ENCODE data around the gene PIK3AP1. TPM values are rescaled to one million over a fixed set of nuclear protein-coding genes. Genes with fewer than 3 reads are reported as not detected.
A peak's percentile ranks its signal among the peaks of the same experiment; 100 is the strongest.

PIK3AP1 gene
- total RNA-seq, 1 experiment from 2014 or later = 1.6 TPM

GRCh38 chr10:96573036-96573435, 147.3 kb downstream of the PIK3AP1 start:
- intact Hi-C loops (cut with micrococcal nuclease; ENCODE audit: unreplicated experiment) = no loop called here
- ChIA-PET POLR2A (no interaction called here), CTCF (no interaction called here)
- Histone ChIP-seq H3K4me1 (peaks cover 5% of the 10 kb centered on the region; the same call in 1 of the 2 replicates), H3K9me3 (no peaks in the 10 kb centered on the region), H3K27me3 (replicated peaks; ENCODE audit: control insufficient read depth, insufficient read depth, low read length) (no peaks in the 10 kb centered on the region), H3K4me3 (ENCODE audit: low read depth, low read length) (no peak overlapping the region), H3K36me3 (ENCODE audit: control insufficient read depth, insufficient read depth, low read length) (no peaks in the 10 kb centered on the region; the same call in 1 of the 2 replicates)
- no peaks in the 10 kb centered on the region for H3K9me3 Mint-ChIP-seq (ENCODE audit: unreplicated experiment)
- BruUV-seq (replicated peaks) = TSS peak; percentile 1
- no peaks in the 10 kb centered on the region for H3K27me3 Mint-ChIP-seq (ENCODE audit: insufficient read depth, unreplicated experiment)
- TF ChIP-seq, protein P1, sequence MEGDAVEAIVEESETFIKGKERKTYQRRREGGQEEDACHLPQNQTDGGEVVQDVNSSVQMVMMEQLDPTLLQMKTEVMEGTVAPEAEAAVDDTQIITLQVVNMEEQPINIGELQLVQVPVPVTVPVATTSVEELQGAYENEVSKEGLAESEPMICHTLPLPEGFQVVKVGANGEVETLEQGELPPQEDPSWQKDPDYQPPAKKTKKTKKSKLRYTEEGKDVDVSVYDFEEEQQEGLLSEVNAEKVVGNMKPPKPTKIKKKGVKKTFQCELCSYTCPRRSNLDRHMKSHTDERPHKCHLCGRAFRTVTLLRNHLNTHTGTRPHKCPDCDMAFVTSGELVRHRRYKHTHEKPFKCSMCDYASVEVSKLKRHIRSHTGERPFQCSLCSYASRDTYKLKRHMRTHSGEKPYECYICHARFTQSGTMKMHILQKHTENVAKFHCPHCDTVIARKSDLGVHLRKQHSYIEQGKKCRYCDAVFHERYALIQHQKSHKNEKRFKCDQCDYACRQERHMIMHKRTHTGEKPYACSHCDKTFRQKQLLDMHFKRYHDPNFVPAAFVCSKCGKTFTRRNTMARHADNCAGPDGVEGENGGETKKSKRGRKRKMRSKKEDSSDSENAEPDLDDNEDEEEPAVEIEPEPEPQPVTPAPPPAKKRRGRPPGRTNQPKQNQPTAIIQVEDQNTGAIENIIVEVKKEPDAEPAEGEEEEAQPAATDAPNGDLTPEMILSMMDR (IDR thresholded peaks at IDR 0.05; ENCODE audit: insufficient read depth in 1 of 2, low read depth in 1 of 2, low read length in 1 of 2, severe bottlenecking in 1 of 2, unreplicated experiment in 1 of 2) = no peak
- H3K36me3 Mint-ChIP-seq (ENCODE audit: insufficient read depth, unreplicated experiment) = peaks cover 46% of the 10 kb centered on the region
- no peak overlapping the region for H3K4me3 Mint-ChIP-seq (ENCODE audit: unreplicated experiment)
- H3K27ac Mint-ChIP-seq (ENCODE audit: unreplicated experiment) = no peak overlapping the region
- DNase-seq = no peak
- H3K4me1 Mint-ChIP-seq (ENCODE audit: low read depth, unreplicated experiment) = peaks cover 4% of the 10 kb centered on the region

DNA sequence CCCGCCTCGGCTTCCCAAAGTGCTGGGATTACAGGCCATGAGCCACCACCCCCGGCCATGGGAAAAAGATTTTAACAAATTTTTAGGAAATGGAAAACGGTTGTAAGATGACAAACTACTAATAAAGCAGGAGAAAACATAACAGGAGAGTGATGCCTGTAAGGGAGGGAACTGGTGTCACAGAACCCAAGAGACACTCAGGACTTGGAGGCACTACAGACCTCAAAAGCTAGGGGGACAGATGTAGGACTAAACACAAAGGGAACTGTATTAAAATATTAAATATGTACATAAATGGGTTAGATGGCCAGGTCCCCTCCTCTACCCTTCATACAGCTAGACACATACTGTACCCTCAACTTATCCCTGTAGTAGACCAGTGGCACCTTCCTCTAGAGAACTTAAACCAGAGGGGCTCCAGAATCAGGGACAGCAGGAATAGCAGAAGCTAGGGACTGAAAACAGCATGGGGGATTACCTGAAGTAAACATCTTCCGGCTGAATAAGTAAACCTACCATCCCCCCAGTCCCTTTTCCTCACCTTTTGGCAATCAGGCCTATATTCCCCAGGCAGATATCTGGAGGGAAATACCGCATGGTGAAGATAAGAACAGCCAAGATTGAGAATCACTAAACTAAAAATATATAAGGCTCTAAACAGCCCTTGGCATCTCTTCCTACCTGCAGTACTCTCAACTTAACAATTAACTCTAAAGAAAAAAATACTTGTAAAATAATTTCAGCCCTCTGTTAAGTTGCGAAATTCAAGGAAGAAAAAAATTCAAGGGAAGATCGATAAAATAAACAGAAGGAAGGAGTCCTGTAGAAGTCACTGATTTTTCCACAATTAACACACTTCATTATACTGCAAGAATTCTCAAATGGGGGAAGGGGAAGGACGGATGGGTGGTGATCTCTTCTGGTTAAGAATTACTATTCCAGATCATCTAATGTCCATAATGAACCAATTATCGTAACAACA, 149.0 kb downstream of the PIK3AP1 start:
- peaks cover 55% of the 10 kb centered on the region for H3K36me3 Mint-ChIP-seq (ENCODE audit: insufficient read depth, unreplicated experiment)
- no peak overlapping the region for H3K27ac Mint-ChIP-seq (ENCODE audit: unreplicated experiment)
- Histone ChIP-seq H3K36me3 (ENCODE audit: control insufficient read depth, insufficient read depth, low read length) (no peaks in the 10 kb centered on the region; the same call in 1 of the 2 replicates), H3K4me3 (ENCODE audit: low read depth, low read length) (no peak overlapping the region), H3K4me1 (no peaks in the 10 kb centered on the region), H3K9me3 (no peaks in the 10 kb centered on the region), H3K27me3 (replicated peaks; ENCODE audit: control insufficient read depth, insufficient read depth, low read length) (no peaks in the 10 kb centered on the region)
- intact Hi-C loops (cut with micrococcal nuclease; ENCODE audit: unreplicated experiment) = no loop called here
- H3K4me1 Mint-ChIP-seq (ENCODE audit: low read depth, unreplicated experiment) = no peaks in the 10 kb centered on the region
- POLR2A ChIA-PET = no interaction called here
- no TSS peak for BruUV-seq (replicated peaks)
- no peaks in the 10 kb centered on the region for H3K9me3 Mint-ChIP-seq (ENCODE audit: unreplicated experiment)
- no peak overlapping the region for H3K4me3 Mint-ChIP-seq (ENCODE audit: unreplicated experiment)
- H3K27me3 Mint-ChIP-seq (ENCODE audit: insufficient read depth, unreplicated experiment) = no peaks in the 10 kb centered on the region
- no peak for DNase-seq
- TF ChIP-seq, protein P1 (IDR thresholded peaks at IDR 0.05; ENCODE audit: insufficient read depth in 1 of 2, low read depth in 1 of 2, low read length in 1 of 2, severe bottlenecking in 1 of 2, unreplicated experiment in 1 of 2) = no peak
- CTCF ChIA-PET = interaction anchor here (0.6 kb wide), 1 partner anchor 146 kb away, joined by 3 read pairs; no protein-coding TSS in a partner anchor

- peaks cover 56% of the 10 kb centered on the region for H3K36me3 Mint-ChIP-seq (ENCODE audit: insufficient read depth, unreplicated experiment)
- Histone ChIP-seq H3K36me3 (ENCODE audit: control insufficient read depth, insufficient read depth, low read length) (no peaks in the 10 kb centered on the region; the same call in 1 of the 2 replicates), H3K4me3 (ENCODE audit: low read depth, low read length) (no peak overlapping the region), H3K27me3 (replicated peaks; ENCODE audit: control insufficient read depth, insufficient read depth, low read length) (no peaks in the 10 kb centered on the region), H3K4me1 (no peaks in the 10 kb centered on the region), H3K9me3 (no peaks in the 10 kb centered on the region)
- BruUV-seq (replicated peaks) = no TSS peak
- intact Hi-C loops (cut with micrococcal nuclease; ENCODE audit: unreplicated experiment) = no loop called here
- DNase-seq = no peak
- H3K4me3 Mint-ChIP-seq (ENCODE audit: unreplicated experiment) = no peak overlapping the region
- TF ChIP-seq, protein P1 (IDR thresholded peaks at IDR 0.05; ENCODE audit: insufficient read depth in 1 of 2, low read depth in 1 of 2, low read length in 1 of 2, severe bottlenecking in 1 of 2, unreplicated experiment in 1 of 2) = no peak
- ChIA-PET POLR2A (no interaction called here), CTCF (no interaction called here)
- no peaks in the 10 kb centered on the region for H3K9me3 Mint-ChIP-seq (ENCODE audit: unreplicated experiment)
- H3K4me1 Mint-ChIP-seq (ENCODE audit: low read depth, unreplicated experiment) = no peaks in the 10 kb centered on the region
- no peak overlapping the region for H3K27ac Mint-ChIP-seq (ENCODE audit: unreplicated experiment)
- no peaks in the 10 kb centered on the region for H3K27me3 Mint-ChIP-seq (ENCODE audit: insufficient read depth, unreplicated experiment)
These were observed 149.8 kb downstream of the PIK3AP1 start for GRCh38 chr10:96570511-96570910.

Data from Caco-2 (cell line).